ENCODE results near the gene SF3B3. TPM values are rescaled to one million over a fixed set of nuclear protein-coding genes. Genes with fewer than 3 reads are reported as not detected.
"Not testable (repeated sequence)": the region's sequence is repeated elsewhere in the genome, so short reads cannot be mapped to it uniquely, and the experiment has no call there.

SF3B3 gene
- total RNA-seq, 2 donors from 2014 or later: 394 to 560 TPM

GRCh38 chr16:70577256-70577698 lies 53.7 kb downstream of the SF3B3 start:
- H3K27ac Mint-ChIP-seq: peak overlapping the region in 1 of 2 donors; percentile 0
- no peaks in the 10 kb centered on the region for H3K9me3 Mint-ChIP-seq
- peaks cover 13% of the 10 kb centered on the region for H3K36me3 Mint-ChIP-seq
- peaks cover 8 to 12% of the 10 kb centered on the region in 2 donors for H3K4me1 Mint-ChIP-seq (ENCODE audit: low read depth in 2 of 2)
- no peaks in the 10 kb centered on the region for H3K27me3 Mint-ChIP-seq
- no peak overlapping the region for H3K4me3 Mint-ChIP-seq
- no peak for ATAC-seq
- no peak for DNase-seq (ENCODE audit: low spot score)

- Mint-ChIP-seq H3K27me3 (no peaks in the 10 kb centered on the region), H3K4me3 (no peak overlapping the region), H3K9me3 (no peaks in the 10 kb centered on the region), H3K27ac (no peak overlapping the region), H3K36me3 (peaks cover 8% of the 10 kb centered on the region), H3K4me1 (ENCODE audit: low read depth in 2 of 2) (peaks cover 8 to 12% of the 10 kb centered on the region in 2 donors)
- ATAC-seq (no peak), DNase-seq (ENCODE audit: low spot score) (no peak)
Observed at GRCh38 chr16:70578035-70578434, 54.4 kb downstream of the SF3B3 start.

- ATAC-seq (no peak), DNase-seq (ENCODE audit: low spot score) (no peak)
- Mint-ChIP-seq H3K36me3 (no peaks in the 10 kb centered on the region), H3K4me3 (no peak overlapping the region), H3K27ac (no peak overlapping the region), H3K27me3 (no peaks in the 10 kb centered on the region), H3K4me1 (ENCODE audit: low read depth in 2 of 2) (peaks cover 6 to 8% of the 10 kb centered on the region in 2 donors), H3K9me3 (no peaks in the 10 kb centered on the region)
Observed at GRCh38 chr16:70579248-70579647, 55.6 kb downstream of the SF3B3 start.

GRCh38 chr16:70579648-70580630 lies 56.3 kb downstream of the SF3B3 start:
- no peaks in the 10 kb centered on the region for H3K27me3 Mint-ChIP-seq

GRCh38 chr16:70582280-70582978 lies 58.8 kb downstream of the SF3B3 start:
- Mint-ChIP-seq H3K36me3 (no peaks in the 10 kb centered on the region), H3K4me3 (no peak overlapping the region), H3K9me3 (no peaks in the 10 kb centered on the region), H3K27ac (no peak overlapping the region), H3K4me1 (ENCODE audit: low read depth in 2 of 2) (no peaks in the 10 kb centered on the region), H3K27me3 (no peaks in the 10 kb centered on the region)
- ATAC-seq: no peak
- DNase-seq (ENCODE audit: low spot score): no peak

More at GRCh38 chr16:70579648-70580630, 56.3 kb downstream of the SF3B3 start:
- no peaks in the 10 kb centered on the region for H3K9me3 Mint-ChIP-seq
- ATAC-seq (peak in 1 of 2 donors; percentile 7), DNase-seq (ENCODE audit: low spot score) (no peak)
- no peaks in the 10 kb centered on the region for H3K36me3 Mint-ChIP-seq
- peaks cover 5 to 6% of the 10 kb centered on the region in 2 donors for H3K4me1 Mint-ChIP-seq (ENCODE audit: low read depth in 2 of 2)
- no peak overlapping the region for H3K4me3 Mint-ChIP-seq
- H3K27ac Mint-ChIP-seq: no peak overlapping the region

GRCh38 chr16:70586731-70587130 lies 63.1 kb downstream of the SF3B3 start:
- H3K4me1 Mint-ChIP-seq (ENCODE audit: low read depth in 2 of 2): no peaks in the 10 kb centered on the region
- H3K27me3 Mint-ChIP-seq: peaks cover 0 to 2% of the 10 kb centered on the region in 2 donors
- DNase-seq (ENCODE audit: low spot score) (no peak), ATAC-seq (no peak)
- H3K27ac Mint-ChIP-seq: no peak overlapping the region
- H3K36me3 Mint-ChIP-seq: no peaks in the 10 kb centered on the region
- H3K9me3 Mint-ChIP-seq: no peaks in the 10 kb centered on the region
- H3K4me3 Mint-ChIP-seq: no peak overlapping the region

GRCh38 chr16:70588565-70588964 lies 64.9 kb downstream of the SF3B3 start:
- no peaks in the 10 kb centered on the region for H3K9me3 Mint-ChIP-seq
- no peaks in the 10 kb centered on the region for H3K36me3 Mint-ChIP-seq
- H3K4me3 Mint-ChIP-seq: no peak overlapping the region
- no peaks in the 10 kb centered on the region for H3K4me1 Mint-ChIP-seq (ENCODE audit: low read depth in 2 of 2)
- peaks cover 0 to 2% of the 10 kb centered on the region in 2 donors for H3K27me3 Mint-ChIP-seq
- DNase-seq (ENCODE audit: low spot score) (no peak), ATAC-seq (no peak)
- no peak overlapping the region for H3K27ac Mint-ChIP-seq

- H3K4me1 Mint-ChIP-seq (ENCODE audit: low read depth in 2 of 2); H3K27me3 Mint-ChIP-seq; H3K9me3 Mint-ChIP-seq; H3K36me3 Mint-ChIP-seq; H3K4me3 Mint-ChIP-seq; H3K27ac Mint-ChIP-seq; DNase-seq (ENCODE audit: low spot score); ATAC-seq: not testable (repeated sequence)
Observed at GRCh38 chr16:70589416-70589815, 65.8 kb downstream of the SF3B3 start.

GRCh38 chr16:70589998-70590471 lies 66.4 kb downstream of the SF3B3 start:
- H3K4me1 Mint-ChIP-seq (ENCODE audit: low read depth in 2 of 2): no peaks in the 10 kb centered on the region
- peaks cover 0 to 2% of the 10 kb centered on the region in 2 donors for H3K27me3 Mint-ChIP-seq
- no peak overlapping the region for H3K27ac Mint-ChIP-seq
- no peak overlapping the region for H3K4me3 Mint-ChIP-seq
- DNase-seq (ENCODE audit: low spot score) (no peak), ATAC-seq (no peak)
- no peaks in the 10 kb centered on the region for H3K36me3 Mint-ChIP-seq
- H3K9me3 Mint-ChIP-seq: no peaks in the 10 kb centered on the region

GRCh38 chr16:70590722-70591415 lies 67.3 kb downstream of the SF3B3 start:
- no peak overlapping the region for H3K4me3 Mint-ChIP-seq
- H3K9me3 Mint-ChIP-seq: no peaks in the 10 kb centered on the region
- H3K27me3 Mint-ChIP-seq: peaks cover 0 to 2% of the 10 kb centered on the region in 2 donors
- H3K4me1 Mint-ChIP-seq (ENCODE audit: low read depth in 2 of 2): no peaks in the 10 kb centered on the region
- H3K27ac Mint-ChIP-seq: no peak overlapping the region
- DNase-seq (ENCODE audit: low spot score) (no peak), ATAC-seq (peak in 1 of 2 donors; percentile 29)
- H3K36me3 Mint-ChIP-seq: no peaks in the 10 kb centered on the region

- H3K4me3 Mint-ChIP-seq: no peak overlapping the region
- no peaks in the 10 kb centered on the region for H3K36me3 Mint-ChIP-seq
- no peaks in the 10 kb centered on the region for H3K9me3 Mint-ChIP-seq
- ATAC-seq (peak; percentile 24 to 44), DNase-seq (ENCODE audit: low spot score) (no peak)
- no peak overlapping the region for H3K27ac Mint-ChIP-seq
- no peaks in the 10 kb centered on the region for H3K4me1 Mint-ChIP-seq (ENCODE audit: low read depth in 2 of 2)
- peaks cover 0 to 2% of the 10 kb centered on the region in 2 donors for H3K27me3 Mint-ChIP-seq
Observed at GRCh38 chr16:70591615-70592014, 68.0 kb downstream of the SF3B3 start.

- DNase-seq (ENCODE audit: low spot score): no peak
- H3K27ac Mint-ChIP-seq: no peak overlapping the region
- H3K9me3 Mint-ChIP-seq: no peaks in the 10 kb centered on the region
- H3K4me1 Mint-ChIP-seq (ENCODE audit: low read depth in 2 of 2): no peaks in the 10 kb centered on the region
- ATAC-seq: peak; percentile 2 to 4
- H3K27me3 Mint-ChIP-seq: peaks cover 0 to 2% of the 10 kb centered on the region in 2 donors
- no peaks in the 10 kb centered on the region for H3K36me3 Mint-ChIP-seq
- no peak overlapping the region for H3K4me3 Mint-ChIP-seq
Observed at GRCh38 chr16:70592106-70592571, 68.5 kb downstream of the SF3B3 start.

- Mint-ChIP-seq H3K4me1 (ENCODE audit: low read depth in 2 of 2) (no peaks in the 10 kb centered on the region), H3K27me3 (peaks cover 0 to 2% of the 10 kb centered on the region in 2 donors), H3K4me3 (no peak overlapping the region), H3K27ac (no peak overlapping the region), H3K9me3 (no peaks in the 10 kb centered on the region), H3K36me3 (no peaks in the 10 kb centered on the region)
- no peak for DNase-seq (ENCODE audit: low spot score)
- ATAC-seq: no peak
Observed at GRCh38 chr16:70593544-70593943, 69.9 kb downstream of the SF3B3 start.

Measured in natural killer cell treated with Interleukin-12 subunit alpha and Interleukin-12 subunit beta and Interleukin-15 and Interleukin-18, amount 100 ng/mL, for 72 hours (primary cell).